Fibroblast of lung (primary cell): Measurements from ENCODE around the gene OBSCN. TPM values are rescaled to one million over a fixed set of nuclear protein-coding genes. Genes with fewer than 3 reads are reported as not detected.
"Not testable (repeated sequence)": the region's sequence is repeated elsewhere in the genome, so short reads cannot be mapped to it uniquely, and the experiment has no call there.

Experiments
- DNase-seq, 2 donors: peaks; one replicate each; pipeline versions ENCODE4 v3.0.0 to v3.0.0-alpha.2; 2010; ENCODE audit warnings: low read depth in 2 of 2
- H2AFZ ChIP-seq: 2 replicates; pipeline ENCODE4 v1.5.1; 2012; ENCODE audit warnings: low read length, control low read depth, inconsistent platforms
- H3K27ac ChIP-seq: 2 replicates; pipeline ENCODE4 v1.5.1; 2011; ENCODE audit warnings: low read length, control low read depth; ENCODE audit not compliant: insufficient read depth
- H3K27me3 ChIP-seq: 2 replicates; pipeline ENCODE4 v1.5.1; 2011; ENCODE audit warnings: mild to moderate bottlenecking, low read length; ENCODE audit not compliant: control insufficient read depth, insufficient read depth
- H3K36me3 ChIP-seq: 2 replicates; pipeline ENCODE4 v1.5.1; 2011; ENCODE audit warnings: low read length; ENCODE audit not compliant: control insufficient read depth, insufficient read depth
- H3K4me1 ChIP-seq: 2 replicates; pipeline ENCODE4 v1.5.1; 2011; ENCODE audit warnings: low read length; ENCODE audit not compliant: control insufficient read depth, insufficient read depth; ENCODE audit errors: extremely low read depth
- H3K4me2 ChIP-seq: 2 replicates; pipeline ENCODE4 v1.5.1; 2011; ENCODE audit warnings: low read length, control low read depth; ENCODE audit not compliant: insufficient read depth; ENCODE audit errors: extremely low read depth
- H3K4me3 ChIP-seq, 4 experiments: fragments of 200-600 bp in 1 of 4; sonication (generic) in 1 of 4; replicated peaks in 1 of 4; 2 replicates each; pipeline ENCODE4 v1.5.1; 2011 to 2016; ENCODE audit warnings: low read length in 4 of 4, low read depth in 3 of 4, mild to moderate bottlenecking in 3 of 4, control low read depth in 2 of 4, inconsistent platforms in 1 of 4, mixed read lengths in 1 of 4; ENCODE audit not compliant: insufficient read depth in 1 of 4; ENCODE audit errors: control extremely low read depth in 1 of 4
- H3K79me2 ChIP-seq: 2 replicates; pipeline ENCODE4 v1.5.1; 2012; ENCODE audit warnings: mild to moderate bottlenecking, low read length, inconsistent platforms; ENCODE audit not compliant: control insufficient read depth, insufficient read depth
- H3K9ac ChIP-seq: 2 replicates; pipeline ENCODE4 v1.5.1; 2011; ENCODE audit warnings: mild to moderate bottlenecking, low read length, control low read depth; ENCODE audit not compliant: insufficient read depth
- H3K9me3 ChIP-seq: 2 replicates; pipeline ENCODE4 v1.5.1; 2012; ENCODE audit warnings: low read depth, low read length; ENCODE audit not compliant: control insufficient read depth, insufficient read depth
- H4K20me1 ChIP-seq: 2 replicates; pipeline ENCODE4 v1.5.1; 2011; ENCODE audit warnings: low read length; ENCODE audit not compliant: control insufficient read depth, insufficient read depth; ENCODE audit errors: extremely low read depth
- CTCF ChIP-seq, 2 donors: IDR thresholded peaks in 1 of 2; conservative IDR thresholded peaks in 1 of 2; 1 replicate in 1 of 2; 2 replicates in 1 of 2; pipeline ENCODE4 v1.5.1; 2011 to 2012; ENCODE audit warnings: low read length in 2 of 2, control low read depth in 1 of 2, inconsistent platforms in 1 of 2, low read depth in 1 of 2, mild to moderate bottlenecking in 1 of 2
- EZH2 ChIP-seq: IDR thresholded peaks from 2 replicates; pipeline ENCODE4 v1.5.1; 2012; ENCODE audit warnings: low read length, control low read depth, mild to moderate bottlenecking; ENCODE audit errors: missing control alignments
- polyA plus RNA-seq, 2 donors: library from polyadenylated mRNA; depleted of rRNA in 1 of 2; stranded (reverse) in 1 of 2; unstranded in 1 of 2; fragments of >200 nt; gene quantifications; 2 replicates each; pipeline ENCODE4 v1.2.1, GENCODE V29; 2011 to 2012; ENCODE audit warnings: missing spikeins in 1 of 2
- total RNA-seq: library from RNA; depleted of rRNA; stranded (reverse); fragments of >200 nt; gene quantifications from 2 replicates; pipeline ENCODE4 v1.2.1, GENCODE V29; 2014

Gene OBSCN
- total and polyA plus RNA-seq, 2 donors (not counting 1 experiment from before 2014, with no cell fraction given) = 0.87 to 16.8 TPM

GRCh38 chr1:228170666-228171065 lies 37.2 kb upstream of the OBSCN start:
- Histone ChIP-seq H4K20me1 (no peaks in the 10 kb centered on the region), H3K4me2 (no peak overlapping the region), H3K79me2 (no peaks in the 10 kb centered on the region), H3K4me3 (no peak overlapping the region), H3K9me3 (no peaks in the 10 kb centered on the region), H3K27ac (no peak overlapping the region), H3K27me3 (no peaks in the 10 kb centered on the region), H3K9ac (no peak overlapping the region), H3K4me1 (no peaks in the 10 kb centered on the region), H3K36me3 (no peaks in the 10 kb centered on the region), H2AFZ (no peak overlapping the region)
- TF ChIP-seq CTCF (conservative IDR thresholded peaks at IDR 0.05 in 1 of 2, IDR thresholded peaks at IDR 0.05 in 1 of 2; ENCODE audit: low read depth in 1 of 2, low read length in 2 of 2) (no peak), EZH2 (no peak)
- no peak for DNase-seq

GRCh38 chr1:228171221-228171891 lies 36.5 kb upstream of the OBSCN start:
- H3K79me2 ChIP-seq = no peaks in the 10 kb centered on the region
- H3K36me3 ChIP-seq = no peaks in the 10 kb centered on the region
- H3K9ac ChIP-seq = no peak overlapping the region
- H3K4me2 ChIP-seq = no peak overlapping the region
- H4K20me1 ChIP-seq = no peaks in the 10 kb centered on the region
- H3K27ac ChIP-seq = no peak overlapping the region
- no peak overlapping the region for H3K4me3 ChIP-seq
- no peak for TF ChIP-seq EZH2
- no peak for TF ChIP-seq CTCF (conservative IDR thresholded peaks at IDR 0.05 in 1 of 2, IDR thresholded peaks at IDR 0.05 in 1 of 2; ENCODE audit: low read depth in 1 of 2, low read length in 2 of 2)
- H2AFZ ChIP-seq = no peak overlapping the region
- H3K4me1 ChIP-seq = no peaks in the 10 kb centered on the region
- no peak for DNase-seq
- H3K9me3 ChIP-seq = no peaks in the 10 kb centered on the region
- H3K27me3 ChIP-seq = no peaks in the 10 kb centered on the region

GRCh38 chr1:228172591-228173527 lies 35.0 kb upstream of the OBSCN start:
- no peaks in the 10 kb centered on the region for H3K4me1 ChIP-seq
- no peaks in the 10 kb centered on the region for H3K36me3 ChIP-seq
- no peaks in the 10 kb centered on the region for H3K79me2 ChIP-seq
- no peak overlapping the region for H3K4me3 ChIP-seq
- H3K9me3 ChIP-seq = no peaks in the 10 kb centered on the region
- no peak overlapping the region for H3K4me2 ChIP-seq
- H3K27ac ChIP-seq = no peak overlapping the region
- no peak for TF ChIP-seq EZH2
- TF ChIP-seq CTCF (conservative IDR thresholded peaks at IDR 0.05 in 1 of 2, IDR thresholded peaks at IDR 0.05 in 1 of 2; ENCODE audit: low read depth in 1 of 2, low read length in 2 of 2) = no peak
- no peak for DNase-seq
- no peaks in the 10 kb centered on the region for H4K20me1 ChIP-seq
- H3K27me3 ChIP-seq = no peaks in the 10 kb centered on the region
- no peak overlapping the region for H3K9ac ChIP-seq
- H2AFZ ChIP-seq = no peak overlapping the region

- not testable (repeated sequence) for H3K4me1 ChIP-seq, DNase-seq, H3K79me2 ChIP-seq, H3K9me3 ChIP-seq, H3K27ac ChIP-seq, H3K4me3 ChIP-seq, H3K36me3 ChIP-seq, H3K27me3 ChIP-seq, H4K20me1 ChIP-seq, H2AFZ ChIP-seq, H3K4me2 ChIP-seq
- H3K9ac ChIP-seq = peak overlapping the region; percentile 16
Measured at GRCh38 chr1:228173528-228174481, 34.0 kb upstream of the OBSCN start.
